Heart right ventricle (tissue), 16 donors: ENCODE data around the gene SERPING1. TPM values are rescaled to one million over a fixed set of nuclear protein-coding genes. Genes with fewer than 3 reads are reported as not detected.

ENCODE experiments used
- ATAC-seq, 8 donors: fragments of 200-7000 bp; cut with Tn5 transposase; one replicate each; pipeline ENCODE4 v1.9.1; 2020; ENCODE audit warnings: mild to moderate bottlenecking in 8 of 8, moderate library complexity in 8 of 8, moderate number of reproducible peaks in 1 of 8
- DNase-seq, 2 donors: peaks; one replicate each; pipeline ENCODE4 v3.0.0-alpha.2; 2020
- H3K27ac ChIP-seq, 10 donors: fragments of 200-600 bp; sonication (generic) in 2 of 10; one replicate each; pipeline versions ENCODE4 v1.5.0 to v1.8.0; 2020 to 2022; ENCODE audit warnings: mild to moderate bottlenecking in 3 of 10
- H3K27me3 ChIP-seq, 7 donors: fragments of 200-600 bp; one replicate each; pipeline ENCODE4 v1.8.0; 2021 to 2022; ENCODE audit warnings: mild to moderate bottlenecking in 2 of 7
- H3K36me3 ChIP-seq, 9 donors: fragments of 200-600 bp; sonication (generic) in 1 of 9; one replicate each; pipeline versions ENCODE4 v1.5.0 to v1.8.0; 2020 to 2022; ENCODE audit warnings: mild to moderate bottlenecking in 2 of 9
- H3K4me1 ChIP-seq, 9 donors: fragments of 200-600 bp; sonication (generic) in 1 of 9; one replicate each; pipeline versions ENCODE4 v1.5.0 to v1.8.0; 2020 to 2022; ENCODE audit warnings: mild to moderate bottlenecking in 4 of 9
- H3K4me3 ChIP-seq, 10 donors: fragments of 200-600 bp; sonication (generic) in 2 of 10; one replicate each; pipeline versions ENCODE4 v1.5.0 to v1.8.0; 2020 to 2022; ENCODE audit warnings: mild to moderate bottlenecking in 7 of 10, moderate library complexity in 2 of 10
- H3K9me3 ChIP-seq, 11 donors: fragments of 200-600 bp in 10 of 11; sonication (generic) in 2 of 11; one replicate each; pipeline versions ENCODE4 v1.5.0 to v1.8.0; 2013 to 2022; ENCODE audit warnings: mild to moderate bottlenecking in 2 of 11, control low read depth in 1 of 11, moderate library complexity in 1 of 11
- CTCF ChIP-seq, 9 donors: fragments of 200-600 bp; sonication (generic) in 2 of 9; IDR thresholded peaks; one replicate each; pipeline versions ENCODE4 v1.5.0 to v1.8.0; 2021 to 2022; ENCODE audit warnings: antibody characterized with exemption in 9 of 9, mild to moderate bottlenecking in 5 of 9, moderate library complexity in 1 of 9
- WGBS, 2 donors: extraction: QIAGEN DNeasy Blood & Tissue Kit; methylation state at CpG; one replicate each; pipeline ENCODE4 v1.1.7; 2013; ENCODE audit warnings: inconsistent platforms in 1 of 2; 5-methylcytosine and 5-hydroxymethylcytosine counted together
- intact Hi-C, 10 donors: fragments of 100-400 bp; cut with DNase I; formaldehyde crosslinking; loops; one replicate each; pipeline versions ENCODE4 v1.11.1 to v1.14.2; 2022
- polyA plus RNA-seq, 2 donors: library from polyadenylated mRNA; stranded (reverse); fragments of 200-250 nt; gene quantifications; one replicate each; pipeline ENCODE4 v1.2.3, GENCODE V29; 2013
- total RNA-seq, 10 donors: library from RNA; stranded (reverse); fragmentation: NEBNext Ultra II Directional in 3 of 10; extraction: Animal tissue kit (Norgen Biotek cat#: 25700) in 3 of 10; gene quantifications; one replicate each; pipeline versions ENCODE4 v1.2.1 to v1.2.4, GENCODE V29; 2021 to 2023
- donor health status: Arrhythmogenic right ventricular cardiomyopathy.
- donor health status: ischemic (EF 13 %, LVEDD 7.1; RV severe dilation, severe dysfunction).
- donor health status: healthy with polysubstance abuse.
- donor health status: DM: no; HTN: yes; CAD: no.
- donor health status: DM: no; HTN: no; CAD: no.
- donor health status: ischemic (EF 25% LVEDD 6.9; RV normal size, moderate dysfunction).
- donor health status: ischemic (EF 25% LVEDD 5.7; RV mildly dilated, moderate dysfunction).
- donor health status: healthy.
- donor health status: DM: yes; HTN: yes; CAD: no.
- donor health status: Ischemic cardiomyopathy.
- donor health status: ischemic (EF 35%, LVEDD 5.7; RV mildly dilated, moderate dysfunction).
- donor health status: nonischemic (EF 11% LVEDD 7.7; RV severe dilation, severe dysfunction).
- donor health status: DM: yes; HTN: yes; CAD: no.
- donor health status: PGD.
- donor health status: ischemic (EF 29% LVEDD 5.4; RV normal size, mild dysfunction).
- donor health status: nonischemic (EF 23%, LVEDD 6.1; RV moderate dilation, normal function).

SERPING1 gene
- total and polyA plus RNA-seq, 12 donors = 39.8 to 197 (median 93.2) TPM

- intact Hi-C loops = loop anchor here in 9 of 10 donors (2.0 to 10.0 kb wide), 7 partner anchors 79 to 867 kb away; no protein-coding TSS in a partner anchor
- peaks cover 3 to 75% (median 55%) of the 10 kb centered on the region in 9 donors for H3K4me1 ChIP-seq
- no peak for DNase-seq
- peak overlapping the region in 7 of 10 donors; percentile 27 to 57 (median 44) for H3K4me3 ChIP-seq
- no peaks in the 10 kb centered on the region for H3K9me3 ChIP-seq
- 5 to 8% methylated on average over 13 of the region's 13 CpGs for WGBS, 2 donors
- H3K27me3 ChIP-seq = peaks cover 0 to 70% (median 50%) of the 10 kb centered on the region in 7 donors
- H3K36me3 ChIP-seq = no peaks in the 10 kb centered on the region
- no peak for ATAC-seq
- no peak for TF ChIP-seq CTCF (IDR thresholded peaks at IDR 0.05)
- H3K27ac ChIP-seq = no peak overlapping the region
These were observed 50.7 kb downstream of the SERPING1 start for GRCh38 chr11:57647960-57648800.

GRCh38 chr11:57648801-57649735 lies 51.6 kb downstream of the SERPING1 start:
- Histone ChIP-seq H3K27me3 (peaks cover 0 to 70% (median 50%) of the 10 kb centered on the region in 7 donors), H3K4me3 (peak overlapping the region; percentile 18 to 57 (median 44)), H3K4me1 (peaks cover 3 to 80% (median 55%) of the 10 kb centered on the region in 9 donors), H3K9me3 (no peaks in the 10 kb centered on the region), H3K36me3 (no peaks in the 10 kb centered on the region), H3K27ac (peak overlapping the region in 4 of 10 donors; percentile 5 to 25 (median 22))
- no peak for TF ChIP-seq CTCF (IDR thresholded peaks at IDR 0.05)
- ATAC-seq (no peak), DNase-seq (no peak)
- WGBS, 2 donors = 1 to 3% methylated on average over 23 of the region's 23 CpGs
- intact Hi-C loops = loop anchor here in 9 of 10 donors (5.0 to 10.0 kb wide), 6 partner anchors 154 to 866 kb away; no protein-coding TSS in a partner anchor

GRCh38 chr11:57649826-57650738 lies 52.6 kb downstream of the SERPING1 start, which contains the start of gene YPEL4:
YPEL4 (minus strand) TSS chr11:57649912; CDS start chr11:57647107, 2,805 bp downstream.
- H3K4me3 ChIP-seq = peak within 1 kb of the TSS; percentile 18 to 57 (median 44)
- TF ChIP-seq CTCF (IDR thresholded peaks at IDR 0.05) = no peak
- no peaks in the 10 kb centered on the region for H3K36me3 ChIP-seq
- peak within 1 kb of the TSS in 4 of 10 donors; percentile 20 to 36 (median 25) for H3K27ac ChIP-seq
- 7 to 10% methylated on average over 15 of the region's 15 CpGs for WGBS, 2 donors
- no peaks in the 10 kb centered on the region for H3K9me3 ChIP-seq
- peaks cover 0 to 62% (median 50%) of the 10 kb centered on the region in 7 donors for H3K27me3 ChIP-seq
- peak; percentile 55 to 60 for DNase-seq
- intact Hi-C loops = loop anchor here in 9 of 10 donors (5.0 to 10.0 kb wide), 7 partner anchors 155 to 865 kb away; no protein-coding TSS in a partner anchor
- peak; percentile 45 to 78 (median 70) for ATAC-seq
- peaks cover 3 to 71% (median 46%) of the 10 kb centered on the region in 9 donors for H3K4me1 ChIP-seq
